HG02759 (cell line): ENCODE data around the gene B3GLCT.

ENCODE experiments used
- ATAC-seq: cut with Tn5 transposase; IDR thresholded peaks from one replicate; pipeline ENCODE4 v1.9.1; 2021; ENCODE audit warnings: mild to moderate bottlenecking, moderate library complexity; ENCODE audit not compliant: unreplicated experiment

The B3GLCT gene

DNA sequence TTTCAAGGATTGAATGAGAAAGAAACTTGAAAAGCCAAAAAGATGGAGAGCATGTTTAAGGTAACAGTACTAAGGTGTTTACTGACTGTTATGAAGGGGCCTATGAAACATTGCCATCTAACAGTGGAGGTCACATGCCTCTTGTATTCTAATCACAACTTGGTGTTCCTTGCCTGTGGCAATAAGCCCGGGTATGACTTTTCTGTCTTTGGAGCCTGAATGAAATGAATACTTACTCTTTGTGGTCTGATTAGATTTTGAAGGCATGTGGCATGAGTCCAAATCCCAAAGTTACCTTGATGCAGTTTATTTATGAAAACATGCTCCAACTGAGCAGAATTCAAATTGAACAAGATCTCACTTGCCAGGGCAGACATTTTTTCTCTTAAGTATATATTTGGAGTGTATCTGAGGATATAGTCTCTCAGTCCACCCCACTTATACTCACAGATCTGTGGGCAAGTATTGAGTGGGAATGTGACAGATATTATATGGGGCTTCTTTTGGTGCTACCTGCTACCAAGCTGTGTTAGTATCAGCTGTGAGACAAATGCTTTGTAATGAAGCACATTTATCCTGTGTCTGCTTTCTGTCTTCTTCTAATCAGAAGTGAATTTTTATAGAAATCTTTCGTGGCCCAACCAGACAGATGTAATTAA, 67.5 kb downstream of the B3GLCT start:
- ATAC-seq, result no peak

- no peak for ATAC-seq
These were observed 74.6 kb downstream of the B3GLCT start for GRCh38 chr13:31274390-31274789.

DNA sequence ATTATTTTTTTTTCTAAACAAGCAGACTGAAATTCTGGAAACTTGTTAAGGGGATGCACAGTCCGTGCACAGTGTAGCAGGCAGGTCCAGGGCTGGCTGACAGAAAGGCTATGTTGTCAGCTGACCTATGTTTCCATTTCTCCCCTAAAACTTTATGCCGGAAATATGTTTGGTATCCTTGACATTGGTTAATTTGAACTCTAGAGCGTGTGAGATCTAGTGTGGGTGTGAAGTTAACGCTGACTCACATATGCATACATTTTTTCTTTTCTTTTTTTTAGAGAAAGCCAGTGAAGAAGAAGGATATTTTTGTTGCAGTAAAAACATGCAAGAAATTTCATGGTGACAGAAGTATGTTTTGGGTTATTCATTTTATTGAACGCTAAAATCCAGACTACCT, 76.6 kb downstream of the B3GLCT start:
- ATAC-seq, result no peak

- no peak for ATAC-seq
These were observed 79.1 kb downstream of the B3GLCT start for GRCh38 chr13:31278869-31279268.

- no peak for ATAC-seq
These were observed 83.1 kb downstream of the B3GLCT start for GRCh38 chr13:31282741-31283455.

DNA sequence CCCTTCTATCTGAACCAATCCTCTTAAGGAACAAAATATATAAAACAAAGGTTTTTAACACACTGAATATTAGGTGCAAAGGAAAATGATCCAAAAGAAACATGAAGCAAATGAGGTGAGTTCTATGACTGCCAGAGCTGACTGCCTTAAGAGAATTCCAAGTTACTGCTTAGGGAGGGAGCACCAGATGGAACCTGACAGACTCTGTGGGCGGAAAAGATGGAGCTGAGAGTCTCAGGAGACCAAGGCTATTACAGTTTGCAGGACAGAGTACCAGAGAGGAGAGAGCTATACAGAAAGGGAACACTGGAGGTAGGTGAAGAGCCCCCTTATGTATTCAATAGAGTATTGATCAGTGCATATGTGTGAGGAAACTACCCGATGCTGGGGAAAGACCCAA, 87.2 kb downstream of the B3GLCT start:
- ATAC-seq, result no peak

GRCh38 chr13:31301119-31301518, 101.3 kb downstream of the B3GLCT start:
- no peak for ATAC-seq

- ATAC-seq, result no peak
These were observed 110.6 kb downstream of the B3GLCT start for GRCh38 chr13:31310356-31310755.

DNA sequence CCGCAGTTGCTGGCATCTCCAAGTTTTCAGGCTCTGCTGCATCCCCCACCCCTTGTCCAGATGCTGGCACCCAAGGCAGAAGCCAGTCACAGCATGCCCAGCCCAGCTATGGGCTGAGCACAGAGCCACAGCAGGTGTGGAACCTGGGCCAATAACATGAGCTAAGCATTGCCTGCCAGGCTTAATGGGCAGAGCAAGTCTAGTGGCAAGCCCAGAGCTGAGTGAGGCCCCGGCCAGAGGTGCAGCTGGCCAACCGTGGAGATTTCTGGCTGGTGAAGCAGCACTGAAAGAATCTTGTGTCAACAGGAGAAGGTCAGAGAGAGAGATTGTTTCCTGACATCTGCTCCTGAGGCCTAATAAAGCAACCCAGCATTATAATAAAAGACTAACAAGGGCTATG, 111.0 kb downstream of the B3GLCT start:
- no peak for ATAC-seq

GRCh38 chr13:31311921-31312320, 112.1 kb downstream of the B3GLCT start:
- no peak for ATAC-seq

DNA sequence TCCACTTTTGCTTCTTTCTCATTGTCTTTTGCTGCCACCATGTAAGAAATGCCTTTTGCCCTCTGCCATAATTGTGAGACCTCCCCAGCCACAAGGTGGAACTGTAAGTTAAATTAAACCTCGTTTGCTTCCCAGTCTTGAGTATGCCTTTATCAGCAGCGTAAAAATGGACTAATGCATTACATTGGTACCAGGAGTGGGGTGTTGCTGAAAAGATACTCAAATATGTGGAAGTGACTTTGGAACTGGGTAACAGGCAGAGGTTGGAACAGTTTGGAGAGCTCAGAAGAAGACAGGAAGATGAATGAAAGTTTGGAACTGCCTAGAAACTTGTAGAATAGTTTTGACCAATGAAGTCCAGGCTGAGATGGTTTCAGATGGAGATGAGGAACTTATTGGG, 115.2 kb downstream of the B3GLCT start:
- no peak for ATAC-seq

DNA sequence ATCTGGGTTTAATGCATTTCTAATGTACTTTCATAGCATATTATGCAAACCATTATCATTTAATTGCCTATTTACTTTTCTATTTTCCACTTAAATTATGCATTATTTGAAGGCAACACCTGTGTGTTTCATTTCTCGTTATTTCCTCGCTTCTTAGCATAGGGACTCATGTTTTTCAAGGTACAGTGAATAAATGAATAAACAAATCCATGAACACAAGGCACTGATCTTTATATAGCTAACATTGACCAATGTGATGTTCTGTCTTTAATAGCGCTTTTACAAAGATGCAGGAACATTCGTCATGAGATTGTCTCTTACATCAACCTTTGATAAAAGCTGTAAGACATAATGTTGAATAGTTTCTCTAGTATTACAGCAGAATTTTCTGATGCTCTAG, 121.2 kb downstream of the B3GLCT start:
- ATAC-seq, result no peak

DNA sequence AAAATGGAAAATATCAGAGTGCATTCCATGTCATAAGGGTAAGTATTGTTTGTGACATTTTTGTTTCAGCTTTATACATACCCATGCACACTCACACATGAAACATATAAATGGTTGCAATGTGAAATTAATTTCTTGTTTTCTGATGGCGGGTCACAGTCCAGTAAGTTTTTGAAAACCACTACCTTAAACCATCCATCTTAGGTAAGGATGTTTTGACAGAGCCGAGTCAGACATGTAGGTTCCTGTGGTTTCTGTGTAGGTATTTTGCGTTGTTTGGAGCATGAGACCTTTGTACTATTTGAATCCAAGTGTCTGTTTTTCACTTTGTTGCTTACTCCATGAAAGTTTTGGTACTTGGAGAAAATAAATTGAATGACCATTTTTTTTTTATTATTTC, 121.7 kb downstream of the B3GLCT start:
- ATAC-seq, result no peak

DNA sequence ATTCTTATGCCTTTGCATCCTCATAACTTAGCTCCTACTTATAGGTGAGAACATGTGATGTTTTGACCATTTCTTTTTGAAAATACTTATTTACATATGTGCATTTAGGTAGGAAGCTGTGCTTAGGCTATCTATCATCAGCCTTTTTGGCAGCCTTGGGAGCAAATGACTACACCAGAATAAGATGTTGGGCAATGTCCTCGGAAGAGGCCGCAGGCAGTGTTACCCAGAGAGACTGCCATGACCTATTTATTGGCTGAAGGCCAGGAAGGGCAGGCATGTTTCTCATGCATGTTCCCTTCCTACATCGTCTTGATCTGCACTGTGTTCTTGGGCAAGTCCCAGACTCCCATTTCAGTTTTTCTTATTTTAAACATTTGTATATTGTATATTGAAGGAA, 122.3 kb downstream of the B3GLCT start:
- ATAC-seq, result no peak

DNA sequence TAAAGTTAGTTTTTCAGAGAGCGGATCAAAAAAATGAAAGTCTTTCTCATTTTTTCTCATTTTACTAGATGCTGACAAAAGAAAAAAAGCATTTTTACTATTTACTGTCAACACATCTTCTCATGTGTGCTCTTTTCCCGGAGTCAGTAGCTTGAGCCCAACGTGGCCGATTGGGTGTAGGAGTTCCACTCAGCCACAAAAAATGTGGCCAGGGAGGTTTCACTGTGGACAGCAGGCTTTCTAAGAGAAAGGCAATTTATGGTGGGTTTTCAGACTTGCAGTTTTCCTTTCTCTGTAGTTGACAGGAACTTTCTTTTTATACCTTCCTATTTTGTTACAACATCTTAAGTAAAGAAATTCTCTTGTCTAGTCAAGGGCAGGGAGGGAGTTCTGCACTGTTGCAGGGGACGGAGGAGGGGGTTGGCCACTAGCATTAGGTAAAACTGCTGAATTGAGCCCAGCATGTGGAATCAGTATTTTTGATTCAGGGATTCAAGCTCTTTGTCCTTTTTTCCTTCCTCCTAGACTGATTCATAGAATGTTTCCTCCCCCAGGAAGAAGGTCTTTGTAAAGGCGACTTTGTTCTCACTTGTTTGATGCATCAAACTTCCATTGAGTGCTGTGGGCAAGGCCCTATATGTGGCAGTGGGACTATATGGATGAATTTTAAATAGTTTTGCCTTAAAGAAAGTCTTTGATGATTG, 123.1 kb downstream of the B3GLCT start:
- ATAC-seq, result no peak

GRCh38 chr13:31327182-31327860, 127.5 kb downstream of the B3GLCT start:
- no peak for ATAC-seq

DNA sequence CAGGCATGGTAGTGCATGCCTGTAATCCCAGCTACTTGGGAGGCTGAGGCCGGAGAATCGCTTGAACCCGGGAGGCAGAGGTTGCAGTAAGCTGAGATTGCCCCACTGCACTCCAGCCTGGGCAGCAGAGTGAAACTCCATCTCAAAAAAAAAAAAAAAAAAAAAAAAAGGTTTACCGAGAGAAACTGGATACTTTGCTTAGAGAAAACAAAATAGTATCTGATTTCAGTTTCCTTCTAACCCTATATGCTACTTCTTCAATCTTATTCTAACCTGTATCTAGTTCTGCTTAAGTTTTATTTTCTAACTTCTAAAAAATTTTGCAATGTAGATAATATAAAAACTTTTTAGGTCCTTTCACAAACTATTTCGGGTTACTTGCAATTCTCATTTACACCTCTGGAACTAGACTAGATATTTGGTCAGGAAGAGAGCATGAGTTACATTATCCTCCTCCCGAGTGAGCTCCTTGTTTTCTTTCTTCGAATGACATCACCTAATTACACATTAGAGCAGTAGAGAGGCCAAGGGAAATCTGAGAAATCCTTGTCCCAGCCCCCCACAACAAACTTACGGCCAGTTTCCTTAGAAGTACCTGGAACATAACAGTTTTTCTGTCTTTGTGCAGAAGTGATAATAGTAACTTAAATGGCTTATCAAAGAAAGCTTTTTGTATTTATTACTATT, 128.9 kb downstream of the B3GLCT start:
- no peak for ATAC-seq

GRCh38 chr13:31330236-31330635, 130.5 kb downstream of the B3GLCT start:
- no peak for ATAC-seq

GRCh38 chr13:31331068-31331467, 131.3 kb downstream of the B3GLCT start:
- ATAC-seq, result no peak

GRCh38 chr13:31334547-31334946, 134.8 kb downstream of the B3GLCT start:
- no peak for ATAC-seq

GRCh38 chr13:31334994-31335557, 135.3 kb downstream of the B3GLCT start:
- no peak for ATAC-seq
